HG02678 (cell line): ENCODE measurements around the gene PDE5A.

Source experiments
- ATAC-seq: cut with Tn5 transposase; IDR thresholded peaks from one replicate; pipeline ENCODE4 v1.9.1; 2021; ENCODE audit warnings: mild to moderate bottlenecking, moderate library complexity; ENCODE audit not compliant: unreplicated experiment

The PDE5A gene

GRCh38 chr4:119525005-119525749, 103.4 kb downstream of the PDE5A start:
- ATAC-seq, result no peak

- no peak for ATAC-seq
Measured at GRCh38 chr4:119523399-119523798, 105.2 kb downstream of the PDE5A start.

- no peak for ATAC-seq
Measured at GRCh38 chr4:119521268-119521667, 107.3 kb downstream of the PDE5A start.

- no peak for ATAC-seq
Measured at GRCh38 chr4:119518915-119519410, 109.6 kb downstream of the PDE5A start.

- ATAC-seq, result no peak
Measured at GRCh38 chr4:119518230-119518892, 110.2 kb downstream of the PDE5A start.

- ATAC-seq, result no peak
Measured at GRCh38 chr4:119517361-119518229, 111.0 kb downstream of the PDE5A start.

GRCh38 chr4:119512398-119512797, 116.2 kb downstream of the PDE5A start:
- no peak for ATAC-seq

- ATAC-seq, result no peak
Measured at GRCh38 chr4:119510395-119511149, 118.0 kb downstream of the PDE5A start.

- ATAC-seq, result no peak
Measured at GRCh38 chr4:119508281-119508680, 120.3 kb downstream of the PDE5A start.

- ATAC-seq, result no peak
Measured at GRCh38 chr4:119506806-119507205, 121.8 kb downstream of the PDE5A start.

- ATAC-seq, result no peak
Measured at GRCh38 chr4:119504616-119505015, 124.0 kb downstream of the PDE5A start.

GRCh38 chr4:119501740-119502139, 126.9 kb downstream of the PDE5A start:
- ATAC-seq, result no peak

GRCh38 chr4:119498527-119498926, 130.1 kb downstream of the PDE5A start:
- no peak for ATAC-seq

GRCh38 chr4:119493886-119494285, 134.7 kb downstream of the PDE5A start:
- ATAC-seq, result no peak

GRCh38 chr4:119493419-119493818, 135.2 kb downstream of the PDE5A start:
- ATAC-seq, result no peak

GRCh38 chr4:119490335-119490734, 138.3 kb downstream of the PDE5A start:
- ATAC-seq, result peak; percentile 69

- no peak for ATAC-seq
Measured at GRCh38 chr4:119489305-119489704, 139.3 kb downstream of the PDE5A start.

GRCh38 chr4:119480331-119480730, 148.3 kb downstream of the PDE5A start:
- no peak for ATAC-seq

GRCh38 chr4:119479835-119480234, 148.8 kb downstream of the PDE5A start:
- no peak for ATAC-seq

- no peak for ATAC-seq
Measured at GRCh38 chr4:119479180-119479808, 149.3 kb downstream of the PDE5A start.
